IMR-90 (cell line): ENCODE measurements around the gene MSH3. TPM values are rescaled to one million over a fixed set of nuclear protein-coding genes. Genes with fewer than 3 reads are reported as not detected.

Experiments used
- ATAC-seq: fragments of 200-7000 bp; cut with Tn5 transposase; 2 replicates; pipeline ENCODE4 v1.9.1; 2020; ENCODE audit warnings: low read depth, mild to moderate bottlenecking, moderate library complexity
- BruUV-seq: library from RNA; stranded (reverse); fragments of 400-500 nt; replicated peaks from 2 replicates; lab custom pipeline; 2021; lab: Mats Ljungman, UMichigan
- CTCF ChIA-PET: fragments of 300-600 bp; formaldehyde crosslinking; extraction: SDS; loops from one replicate; lab custom pipeline; 2021; ENCODE audit warnings: antibody characterized with exemption; lab: Yijun Ruan, JAX
- POLR2A ChIA-PET: fragments of 300-600 bp; sonication (Branson Sonifier 250); formaldehyde crosslinking; loops from one replicate; lab custom pipeline; 2022; ENCODE audit warnings: antibody characterized with exemption; ENCODE audit not compliant: unreplicated experiment; lab: Charles Lee
- DNase-seq: peaks from one replicate; pipeline ENCODE4 v3.0.0; 2013
- H2AFZ ChIP-seq: replicated peaks from 2 replicates; pipeline ENCODE3; 2013; ENCODE audit warnings: low read length, mild to moderate bottlenecking; ENCODE audit not compliant: poor library complexity
- H2AK5ac ChIP-seq: 2 replicates; pipeline ENCODE4 v1.6.1; 2013; ENCODE audit warnings: low read depth, low read length, inconsistent platforms
- H2AK9ac ChIP-seq: replicated peaks from 2 replicates; pipeline ENCODE3; 2013; ENCODE audit warnings: mild to moderate bottlenecking, low read depth, low read length, moderate library complexity; ENCODE audit not compliant: poor library complexity
- H2BK120ac ChIP-seq: 2 replicates; pipeline ENCODE4 v1.6.1; 2013; ENCODE audit warnings: low read depth, low read length, inconsistent platforms
- H2BK15ac ChIP-seq: 3 replicates; pipeline ENCODE4 v1.6.1; 2013; ENCODE audit warnings: low read depth, low read length, inconsistent platforms
- H2BK20ac ChIP-seq: 2 replicates; pipeline ENCODE4 v1.6.1; 2013; ENCODE audit warnings: low read depth, mild to moderate bottlenecking, inconsistent platforms, low read length, moderate library complexity
- H2BK5ac ChIP-seq: 2 replicates; pipeline ENCODE4 v1.6.1; 2013; ENCODE audit warnings: mild to moderate bottlenecking, low read depth, low read length, inconsistent platforms; ENCODE audit not compliant: poor library complexity, severe bottlenecking
- H3K14ac ChIP-seq: replicated peaks from 2 replicates; pipeline ENCODE4 v1.6.1; 2013; ENCODE audit warnings: low read depth, low read length, inconsistent platforms
- H3K18ac ChIP-seq: 2 replicates; pipeline ENCODE4 v1.6.1; 2013; ENCODE audit warnings: low read depth, low read length, control low read depth
- H3K23ac ChIP-seq: 2 replicates; pipeline ENCODE4 v1.6.1; 2013; ENCODE audit warnings: low read depth, low read length, inconsistent platforms
- H3K27ac ChIP-seq: 2 replicates; pipeline ENCODE4 v1.5.1; 2013; ENCODE audit warnings: mild to moderate bottlenecking, control low read depth, low read length; ENCODE audit not compliant: insufficient read depth
- H3K27me3 ChIP-seq: 2 replicates; pipeline ENCODE4 v1.6.1; 2013; ENCODE audit warnings: low read length; ENCODE audit not compliant: control insufficient read depth, insufficient read depth
- H3K36me3 ChIP-seq: 2 replicates; pipeline ENCODE4 v1.6.1; 2013; ENCODE audit warnings: low read length, mixed read lengths; ENCODE audit not compliant: control insufficient read depth, insufficient read depth
- H3K4ac ChIP-seq: 2 replicates; pipeline ENCODE4 v1.6.1; 2013; ENCODE audit warnings: low read depth, low read length, inconsistent platforms
- H3K4me1 ChIP-seq: 2 replicates; pipeline ENCODE4 v1.6.1; 2013; ENCODE audit warnings: low read length, mixed read lengths; ENCODE audit not compliant: control insufficient read depth, insufficient read depth
- H3K4me2 ChIP-seq: 2 replicates; pipeline ENCODE4 v1.6.1; 2013; ENCODE audit warnings: low read depth, mild to moderate bottlenecking, control low read depth, low read length, moderate library complexity
- H3K4me3 ChIP-seq: 2 replicates; pipeline ENCODE4 v1.5.1; 2013; ENCODE audit warnings: low read depth, mild to moderate bottlenecking, control low read depth, low read length, moderate library complexity; ENCODE audit not compliant: insufficient read depth
- H3K56ac ChIP-seq: 2 replicates; pipeline ENCODE4 v1.6.1; 2013; ENCODE audit warnings: low read length, inconsistent platforms; ENCODE audit not compliant: insufficient read depth; ENCODE audit errors: extremely low read depth
- H3K79me1 ChIP-seq, 2 experiments: 2 replicates each; pipeline ENCODE4 v1.6.1; 2013; ENCODE audit warnings: low read length in 2 of 2, inconsistent platforms in 1 of 2, low read depth in 1 of 2
- H3K9ac ChIP-seq: 2 replicates; pipeline ENCODE4 v1.6.1; 2013; ENCODE audit warnings: low read depth, low read length, control low read depth
- H3K9me1 ChIP-seq: 2 replicates; pipeline ENCODE4 v1.6.1; 2013; ENCODE audit warnings: low read length, inconsistent platforms; ENCODE audit not compliant: insufficient read depth
- H3K9me3 ChIP-seq: 2 replicates; pipeline ENCODE4 v1.6.1; 2013; ENCODE audit warnings: low read length; ENCODE audit not compliant: control insufficient read depth, insufficient read depth
- H4K20me1 ChIP-seq: 2 replicates; pipeline ENCODE4 v1.6.1; 2013; ENCODE audit warnings: low read length, inconsistent platforms; ENCODE audit not compliant: insufficient read depth
- H4K5ac ChIP-seq: 2 replicates; pipeline ENCODE4 v1.6.1; 2013; ENCODE audit warnings: mild to moderate bottlenecking, low read depth, low read length, control low read depth
- H4K8ac ChIP-seq, 2 experiments: 2 replicates each; pipeline ENCODE4 v1.6.1; 2013; ENCODE audit warnings: low read depth in 2 of 2, low read length in 2 of 2, control low read depth in 1 of 2, inconsistent platforms in 1 of 2
- H4K91ac ChIP-seq: 2 replicates; pipeline ENCODE4 v1.6.1; 2013; ENCODE audit warnings: low read depth, low read length, inconsistent platforms; ENCODE audit not compliant: insufficient read depth
- BHLHE40 ChIP-seq: fragments of 150-350 bp; IDR thresholded peaks from 2 replicates; pipeline ENCODE4 v1.6.1; 2016; ENCODE audit warnings: mild to moderate bottlenecking, low read depth, low read length
- POLR2A ChIP-seq: IDR thresholded peaks from 2 replicates; pipeline ENCODE4 v1.6.1; 2012; ENCODE audit warnings: mild to moderate bottlenecking, low read depth, low read length
- RFX5 ChIP-seq: IDR thresholded peaks from 2 replicates; pipeline ENCODE4 v1.8.0; 2012; ENCODE audit warnings: low read depth, mild to moderate bottlenecking, low read length, moderate library complexity
- WGBS, 2 experiments: methylation state at CpG; one replicate each; pipeline versions ENCODE4 v1.1.5 to v1.1.7; 2013; ENCODE audit warnings: missing lambda C conversion rate in 2 of 2; ENCODE audit not compliant: insufficient read length in 1 of 2; ENCODE audit errors: extremely low coverage in 2 of 2; 5-methylcytosine and 5-hydroxymethylcytosine counted together
- dilution Hi-C: fragments of 300-500 bp; cut with HindIII; formaldehyde crosslinking; loops from one replicate; pipeline ENCODE4 v1.14.3; 2018; ENCODE audit warnings: low sequenced_read_pairs; ENCODE audit not compliant: unreplicated experiment
- in situ Hi-C: fragments of 300-500 bp; cut with MboI; formaldehyde crosslinking; loops from 3 replicates; pipeline ENCODE4 v1.14.3; 2019; ENCODE audit warnings: low sequenced_read_pairs, inconsistent platforms, mixed read lengths
- intact Hi-C: fragments of 100-400 bp; cut with micrococcal nuclease; formaldehyde crosslinking; loops from 2 replicates; pipeline ENCODE4 v1.10.0; 2022
- polyA plus RNA-seq, 3 experiments: library from polyadenylated mRNA; depleted of rRNA; stranded (reverse); fragments of >200 nt; gene quantifications; 2 replicates each; pipeline ENCODE4 v1.2.3, GENCODE V29; 2012; ENCODE audit warnings: low replicate concordance in 1 of 3
- total RNA-seq: library from RNA; depleted of rRNA; stranded (reverse); fragments of >200 nt; gene quantifications from 2 replicates; pipeline ENCODE4 v1.2.3, GENCODE V29; 2012

Gene MSH3
- total and polyA plus RNA-seq, 2 of the 4 experiments (the other 2 are of a cell fraction): 4.6 to 13.3 TPM

- Histone ChIP-seq H3K4me3 (no peak overlapping the region), H2BK20ac (no peak overlapping the region), H2AFZ (no peak overlapping the region), H4K5ac (no peak overlapping the region), H3K18ac (no peak overlapping the region), H3K27ac (no peak overlapping the region), H2AK5ac (no peak overlapping the region), H3K9me1 (no peaks in the 10 kb centered on the region), H3K14ac (no peak overlapping the region), H3K4me2 (no peak overlapping the region), H2BK15ac (no peak overlapping the region), H3K4ac (no peak overlapping the region), H4K8ac (no peak overlapping the region), H4K20me1 (no peaks in the 10 kb centered on the region), H3K27me3 (no peaks in the 10 kb centered on the region), H4K91ac (no peak overlapping the region), H3K36me3 (peaks cover 4% of the 10 kb centered on the region), H3K56ac (no peak overlapping the region), H2BK120ac (no peak overlapping the region), H3K9ac (no peak overlapping the region), H3K9me3 (no peaks in the 10 kb centered on the region), H2BK5ac (no peak overlapping the region), H3K4me1 (no peaks in the 10 kb centered on the region), H3K79me1 (no peaks in the 10 kb centered on the region; a peak in 1 of 4 replicates), H2AK9ac (no peak overlapping the region), H3K23ac (no peak overlapping the region)
- no TSS peak for BruUV-seq
- intact Hi-C loops (no loop called here), in situ Hi-C loops (no loop called here), dilution Hi-C loops (no loop called here)
- no peak for TF ChIP-seq POLR2A
- no peak for TF ChIP-seq RFX5
- TF ChIP-seq BHLHE40: no peak
- no peak for ATAC-seq
- no peak for DNase-seq
- ChIA-PET CTCF (interaction anchor here (0.5 kb wide), 1 partner anchor 229 kb away, joined by 5 read pairs; no protein-coding TSS in a partner anchor), POLR2A (no interaction called here)
- WGBS, 2 experiments: 67% methylated on average over 3 of the region's 3 CpGs; no CpG with 5 or more reads in 1 of the 2 experiments
These were observed 162.1 kb downstream of the MSH3 start for GRCh38 chr5:80816590-80816989.
